ENCODE results near the gene CRYBG1. TPM values are rescaled to one million over a fixed set of nuclear protein-coding genes. Genes with fewer than 3 reads are reported as not detected.
"Not testable (repeated sequence)": the region's sequence is repeated elsewhere in the genome, so short reads cannot be mapped to it uniquely, and the experiment has no call there.

The CRYBG1 gene
- polyA plus RNA-seq, 1 donor (not counting 4 experiments of a cell fraction or from before 2014, with no cell fraction given) = 54.7 TPM

- H3K9me1 ChIP-seq (ENCODE audit: control insufficient read depth, extremely low read depth, insufficient read depth, low read length) = no peaks in the 10 kb centered on the region
- H3K27me3 ChIP-seq (ENCODE audit: control insufficient read depth, extremely low read depth, insufficient read depth, low read length) = no peaks in the 10 kb centered on the region
- dilution Hi-C loops (cut with MboI; ENCODE audit: extremely low pct_ligation_motif_present, low sequenced_read_pairs) = no loop called here
- peaks cover 24% of the 10 kb centered on the region for H3K4me1 ChIP-seq (ENCODE audit: control insufficient read depth, extremely low read depth, insufficient read depth, low read length)
- no peak overlapping the region for H3K4me2 ChIP-seq (ENCODE audit: control insufficient read depth, extremely low read depth, insufficient read depth, low read depth, low read length)
- H2AFZ ChIP-seq (ENCODE audit: control insufficient read depth, low read length) = no peak overlapping the region
- no peak overlapping the region for H3K27ac ChIP-seq (ENCODE audit: control insufficient read depth, insufficient read depth, low read length)
- H3K9ac ChIP-seq (ENCODE audit: control insufficient read depth, extremely low read depth, insufficient read depth, low read length) = no peak overlapping the region
- DNase-seq (ENCODE audit: low read depth, low spot score) = no peak
- no peaks in the 10 kb centered on the region for H4K20me1 ChIP-seq (ENCODE audit: control insufficient read depth, extremely low read depth, insufficient read depth, low read length)
- TF ChIP-seq, protein P1, sequence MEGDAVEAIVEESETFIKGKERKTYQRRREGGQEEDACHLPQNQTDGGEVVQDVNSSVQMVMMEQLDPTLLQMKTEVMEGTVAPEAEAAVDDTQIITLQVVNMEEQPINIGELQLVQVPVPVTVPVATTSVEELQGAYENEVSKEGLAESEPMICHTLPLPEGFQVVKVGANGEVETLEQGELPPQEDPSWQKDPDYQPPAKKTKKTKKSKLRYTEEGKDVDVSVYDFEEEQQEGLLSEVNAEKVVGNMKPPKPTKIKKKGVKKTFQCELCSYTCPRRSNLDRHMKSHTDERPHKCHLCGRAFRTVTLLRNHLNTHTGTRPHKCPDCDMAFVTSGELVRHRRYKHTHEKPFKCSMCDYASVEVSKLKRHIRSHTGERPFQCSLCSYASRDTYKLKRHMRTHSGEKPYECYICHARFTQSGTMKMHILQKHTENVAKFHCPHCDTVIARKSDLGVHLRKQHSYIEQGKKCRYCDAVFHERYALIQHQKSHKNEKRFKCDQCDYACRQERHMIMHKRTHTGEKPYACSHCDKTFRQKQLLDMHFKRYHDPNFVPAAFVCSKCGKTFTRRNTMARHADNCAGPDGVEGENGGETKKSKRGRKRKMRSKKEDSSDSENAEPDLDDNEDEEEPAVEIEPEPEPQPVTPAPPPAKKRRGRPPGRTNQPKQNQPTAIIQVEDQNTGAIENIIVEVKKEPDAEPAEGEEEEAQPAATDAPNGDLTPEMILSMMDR (optimal IDR thresholded peaks at IDR 0.05 in 1 of 3, IDR thresholded peaks at IDR 0.05 in 1 of 3, conservative IDR thresholded peaks at IDR 0.05 in 1 of 3; ENCODE audit: extremely low read depth in 1 of 3, insufficient read depth in 2 of 3, low read length in 3 of 3) = no peak
- TF ChIP-seq EZH2 (IDR thresholded peaks at IDR 0.05; ENCODE audit: low read length) = no peak
- H3K36me3 ChIP-seq (ENCODE audit: control insufficient read depth in 2 of 2, extremely low read depth in 1 of 2, insufficient read depth in 2 of 2, low read length in 2 of 2) = peaks cover 12 to 34% of the 10 kb centered on the region in 2 experiments
- H3K79me2 ChIP-seq (ENCODE audit: control insufficient read depth, insufficient read depth, low read length) = no peaks in the 10 kb centered on the region
- no peak for FAIRE-seq
- no peak overlapping the region for H3K4me3 ChIP-seq (ENCODE audit: control insufficient read depth in 2 of 3, extremely low read depth in 1 of 3, insufficient read depth in 2 of 3, low read depth in 1 of 3, low read length in 3 of 3)
- no peaks in the 10 kb centered on the region for H3K9me3 ChIP-seq (ENCODE audit: control insufficient read depth, low read depth, low read length)
These were observed 197.3 kb downstream of the CRYBG1 start for GRCh38 chr6:106557837-106558236.

DNA sequence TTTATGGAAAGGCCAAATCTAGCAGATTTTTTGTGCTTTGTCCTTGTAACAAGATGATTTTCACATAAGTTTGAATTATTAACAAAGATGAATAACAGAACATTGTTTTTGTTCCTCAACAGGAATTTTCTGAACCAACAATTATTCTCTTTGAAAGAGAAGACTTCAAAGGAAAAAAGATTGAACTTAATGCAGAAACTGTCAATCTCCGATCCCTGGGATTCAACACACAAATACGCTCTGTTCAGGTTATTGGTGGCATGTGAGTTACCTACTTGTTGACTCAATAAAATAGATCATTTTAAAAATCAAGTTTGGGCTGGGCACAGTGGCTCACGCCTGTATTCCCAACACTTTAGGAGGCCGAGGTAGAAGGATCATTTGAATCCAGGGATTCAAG lies 197.8 kb downstream of the CRYBG1 start:
- no peaks in the 10 kb centered on the region for H4K20me1 ChIP-seq (ENCODE audit: control insufficient read depth, extremely low read depth, insufficient read depth, low read length)
- TF ChIP-seq, protein P1 (optimal IDR thresholded peaks at IDR 0.05 in 1 of 3, IDR thresholded peaks at IDR 0.05 in 1 of 3, conservative IDR thresholded peaks at IDR 0.05 in 1 of 3; ENCODE audit: extremely low read depth in 1 of 3, insufficient read depth in 2 of 3, low read length in 3 of 3) = no peak
- no peak for TF ChIP-seq EZH2 (IDR thresholded peaks at IDR 0.05; ENCODE audit: low read length)
- H3K79me2 ChIP-seq (ENCODE audit: control insufficient read depth, insufficient read depth, low read length) = no peaks in the 10 kb centered on the region
- H3K4me3 ChIP-seq (ENCODE audit: control insufficient read depth in 2 of 3, extremely low read depth in 1 of 3, insufficient read depth in 2 of 3, low read depth in 1 of 3, low read length in 3 of 3) = no peak overlapping the region
- no peak overlapping the region for H2AFZ ChIP-seq (ENCODE audit: control insufficient read depth, low read length)
- no peak overlapping the region for H3K27ac ChIP-seq (ENCODE audit: control insufficient read depth, insufficient read depth, low read length)
- no peak overlapping the region for H3K9ac ChIP-seq (ENCODE audit: control insufficient read depth, extremely low read depth, insufficient read depth, low read length)
- H3K36me3 ChIP-seq (ENCODE audit: control insufficient read depth in 2 of 2, extremely low read depth in 1 of 2, insufficient read depth in 2 of 2, low read length in 2 of 2) = peaks cover 14 to 37% of the 10 kb centered on the region in 2 experiments
- no peaks in the 10 kb centered on the region for H3K9me3 ChIP-seq (ENCODE audit: control insufficient read depth, low read depth, low read length)
- H3K4me1 ChIP-seq (ENCODE audit: control insufficient read depth, extremely low read depth, insufficient read depth, low read length) = peaks cover 25% of the 10 kb centered on the region
- FAIRE-seq (no peak), DNase-seq (ENCODE audit: low read depth, low spot score) (no peak)
- dilution Hi-C loops (cut with MboI; ENCODE audit: extremely low pct_ligation_motif_present, low sequenced_read_pairs) = no loop called here
- no peak overlapping the region for H3K4me2 ChIP-seq (ENCODE audit: control insufficient read depth, extremely low read depth, insufficient read depth, low read depth, low read length)
- no peaks in the 10 kb centered on the region for H3K27me3 ChIP-seq (ENCODE audit: control insufficient read depth, extremely low read depth, insufficient read depth, low read length)
- H3K9me1 ChIP-seq (ENCODE audit: control insufficient read depth, extremely low read depth, insufficient read depth, low read length) = no peaks in the 10 kb centered on the region

- H3K27me3 ChIP-seq (ENCODE audit: control insufficient read depth, extremely low read depth, insufficient read depth, low read length); H2AFZ ChIP-seq (ENCODE audit: control insufficient read depth, low read length); H3K27ac ChIP-seq (ENCODE audit: control insufficient read depth, insufficient read depth, low read length); H3K79me2 ChIP-seq (ENCODE audit: control insufficient read depth, insufficient read depth, low read length); H4K20me1 ChIP-seq (ENCODE audit: control insufficient read depth, extremely low read depth, insufficient read depth, low read length); H3K4me3 ChIP-seq (ENCODE audit: control insufficient read depth in 2 of 3, extremely low read depth in 1 of 3, insufficient read depth in 2 of 3, low read depth in 1 of 3, low read length in 3 of 3); DNase-seq (ENCODE audit: low read depth, low spot score); H3K9me3 ChIP-seq (ENCODE audit: control insufficient read depth, low read depth, low read length); H3K4me2 ChIP-seq (ENCODE audit: control insufficient read depth, extremely low read depth, insufficient read depth, low read depth, low read length); FAIRE-seq; dilution Hi-C loops (cut with MboI; ENCODE audit: extremely low pct_ligation_motif_present, low sequenced_read_pairs); H3K9me1 ChIP-seq (ENCODE audit: control insufficient read depth, extremely low read depth, insufficient read depth, low read length); H3K9ac ChIP-seq (ENCODE audit: control insufficient read depth, extremely low read depth, insufficient read depth, low read length): not testable (repeated sequence)
- peaks cover 25% of the 10 kb centered on the region for H3K4me1 ChIP-seq (ENCODE audit: control insufficient read depth, extremely low read depth, insufficient read depth, low read length)
- peaks cover 17 to 30% of the 10 kb centered on the region in 2 experiments for H3K36me3 ChIP-seq (ENCODE audit: control insufficient read depth in 2 of 2, extremely low read depth in 1 of 2, insufficient read depth in 2 of 2, low read length in 2 of 2)
These were observed 199.1 kb downstream of the CRYBG1 start for GRCh38 chr6:106559659-106560058.
